IPS-NIHi7 (cell line): ENCODE measurements around the gene ZHX3.
A peak's percentile ranks its signal among the peaks of the same experiment; 100 is the strongest.

Experiments
- DNase-seq: peaks from one replicate; pipeline ENCODE4 v3.0.0; 2012; ENCODE audit warnings: mixed read lengths; ENCODE audit errors: extremely low spot score

ZHX3 gene

GRCh38 chr20:41317546-41318270, at the start of gene ZHX3:
Gene ZHX3, minus strand, starts transcription at chr20:41317731. Its CDS starts 112,815 bp downstream, at chr20:41204916.
- DNase-seq = peak; percentile 100

GRCh38 chr20:41367393-41367695, 49.8 kb upstream of the ZHX3 start:
- no peak for DNase-seq

GRCh38 chr20:41366546-41367392, 49.2 kb upstream of the ZHX3 start, which contains the start of gene EMILIN3:
Gene EMILIN3, minus strand, starts transcription at chr20:41366818. Its CDS starts 184 bp downstream, at chr20:41366634.
- DNase-seq = peak; percentile 80

- DNase-seq = peak; percentile 46
Measured at GRCh38 chr20:41365777-41366545, 48.4 kb upstream of the ZHX3 start.

GRCh38 chr20:41364967-41365765, 47.6 kb upstream of the ZHX3 start:
- no peak for DNase-seq

GRCh38 chr20:41364236-41364855, 46.8 kb upstream of the ZHX3 start:
- DNase-seq = no peak

GRCh38 chr20:41363601-41364000, 46.1 kb upstream of the ZHX3 start:
- no peak for DNase-seq

- DNase-seq = no peak
Measured at GRCh38 chr20:41362748-41363140, 45.2 kb upstream of the ZHX3 start.

GRCh38 chr20:41361757-41362747, 44.5 kb upstream of the ZHX3 start:
- no peak for DNase-seq

GRCh38 chr20:41360831-41361756, 43.6 kb upstream of the ZHX3 start:
- no peak for DNase-seq

- DNase-seq = no peak
Measured at GRCh38 chr20:41359541-41360011, 42.0 kb upstream of the ZHX3 start.

- DNase-seq = no peak
Measured at GRCh38 chr20:41358717-41359116, 41.2 kb upstream of the ZHX3 start.

GRCh38 chr20:41358230-41358629, 40.7 kb upstream of the ZHX3 start:
- no peak for DNase-seq

GRCh38 chr20:41357424-41358163, 40.1 kb upstream of the ZHX3 start:
- no peak for DNase-seq

GRCh38 chr20:41356951-41357350, 39.4 kb upstream of the ZHX3 start:
- no peak for DNase-seq

- DNase-seq = no peak
Measured at GRCh38 chr20:41355598-41356203, 38.2 kb upstream of the ZHX3 start.

- no peak for DNase-seq
Measured at GRCh38 chr20:41355192-41355591, 37.7 kb upstream of the ZHX3 start.
